GM19455 (cell line): Measurements from ENCODE around the gene HOXD8.

Experiments used
- ATAC-seq: cut with Tn5 transposase; IDR thresholded peaks from one replicate; pipeline ENCODE4 v1.9.1; 2021; ENCODE audit not compliant: unreplicated experiment

Gene HOXD8

GRCh38 chr2:176128982-176129796 lies at the start of gene HOXD8:
TSS of gene HOXD8 (plus strand) at chr2:176129705. CDS start at chr2:176130367, 662 bp downstream.
- no peak for ATAC-seq

DNA sequence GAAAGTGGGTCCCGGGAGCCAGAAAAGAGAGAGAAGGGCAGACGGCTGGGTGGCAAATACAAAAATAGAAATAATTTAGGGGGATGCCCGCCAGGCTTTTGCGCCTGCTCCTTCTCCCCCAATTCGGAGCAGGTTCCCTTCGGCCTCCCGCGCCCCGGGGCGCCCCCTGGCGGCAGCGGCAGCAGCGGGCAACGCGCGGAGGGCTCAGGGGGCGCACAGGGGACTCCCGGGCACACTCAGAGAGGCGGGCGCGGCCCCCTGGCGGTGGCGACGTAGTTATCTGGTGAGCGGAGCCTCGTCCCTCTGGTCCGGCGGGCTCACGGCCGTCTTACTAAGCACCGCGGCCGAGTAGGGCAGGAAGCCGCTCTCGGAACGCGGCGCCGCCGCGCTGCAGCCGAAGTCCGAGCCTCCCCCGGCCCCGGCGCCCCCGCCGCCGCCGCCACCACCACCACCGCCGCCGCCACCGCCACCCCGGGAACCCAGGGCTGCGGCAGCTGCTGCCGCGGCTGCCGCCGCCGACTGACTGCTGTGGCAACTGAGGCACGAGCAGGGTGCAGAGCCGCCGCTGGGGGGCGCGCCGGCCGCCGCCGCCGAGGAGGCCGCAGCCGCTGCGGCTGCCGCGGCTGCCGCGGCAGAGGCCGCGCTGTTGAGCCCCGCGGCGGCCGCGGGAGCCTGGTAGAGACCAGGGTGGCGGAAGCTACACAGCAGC lies 49.5 kb upstream of the HOXD8 start:
- no peak for ATAC-seq

DNA sequence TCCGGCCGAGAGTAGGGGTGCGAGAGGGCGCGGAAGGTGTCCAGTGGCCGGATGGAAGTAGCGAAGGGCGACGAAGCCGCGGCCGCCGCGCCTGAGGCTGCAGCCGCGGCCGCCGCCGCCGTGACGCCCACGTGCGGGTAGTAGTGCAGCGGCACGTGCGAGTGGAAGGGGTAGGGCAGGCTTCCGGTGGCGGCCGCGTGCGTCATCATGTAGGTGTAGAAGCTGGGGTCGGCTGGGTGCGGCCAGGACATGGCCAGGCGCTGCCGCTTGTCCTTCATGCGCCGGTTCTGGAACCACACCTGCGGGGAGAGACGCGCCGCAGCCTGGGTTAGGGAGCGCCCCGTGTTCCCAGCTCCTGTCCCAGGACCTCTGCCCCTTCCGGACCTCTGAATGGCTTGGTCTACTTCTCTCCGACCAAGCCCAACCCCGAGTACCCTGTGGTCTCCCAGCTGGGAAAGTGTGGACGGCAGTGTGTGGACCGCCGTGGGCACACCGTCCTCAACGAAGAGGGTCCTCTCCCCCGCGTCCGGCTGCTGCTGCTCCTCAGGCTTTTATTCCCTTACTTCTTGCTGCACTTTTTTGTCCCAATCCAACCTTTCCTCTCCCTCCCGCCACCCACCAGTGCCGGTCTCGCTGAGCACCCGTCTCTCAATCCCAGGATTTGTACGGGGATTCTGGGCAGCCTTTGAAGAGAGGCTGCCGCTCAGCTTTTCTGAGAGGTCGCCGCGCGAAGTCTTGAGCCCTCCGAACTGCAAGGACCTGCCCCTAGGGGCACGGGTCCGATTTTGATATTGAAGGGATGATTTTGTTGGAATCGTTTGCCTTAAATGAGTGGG lies 48.7 kb upstream of the HOXD8 start:
- no peak for ATAC-seq

DNA sequence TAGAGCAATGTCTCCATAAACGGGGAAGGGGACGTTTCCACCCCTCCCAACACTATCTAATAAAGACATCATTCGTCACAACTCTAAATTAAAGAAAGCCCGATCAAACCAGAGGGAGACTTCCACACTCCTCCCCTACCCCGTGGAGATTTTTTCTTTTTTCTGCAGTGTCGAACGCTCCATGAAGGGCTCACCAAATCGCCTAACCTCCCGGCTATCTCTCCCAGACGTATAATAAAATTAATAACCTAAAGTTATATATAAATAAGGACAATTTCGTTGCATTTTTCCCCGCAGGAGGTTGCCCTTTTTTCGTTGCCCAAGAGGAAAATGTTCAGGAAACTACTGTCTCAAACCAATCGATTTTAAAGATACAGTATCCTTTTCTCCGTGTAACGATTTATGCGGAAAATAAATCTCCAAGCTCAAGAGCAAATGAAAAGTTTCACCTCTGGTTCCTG lies 48.1 kb upstream of the HOXD8 start:
- ATAC-seq, result no peak

- no peak for ATAC-seq
These were observed 47.5 kb upstream of the HOXD8 start for GRCh38 chr2:176081837-176082524.

DNA sequence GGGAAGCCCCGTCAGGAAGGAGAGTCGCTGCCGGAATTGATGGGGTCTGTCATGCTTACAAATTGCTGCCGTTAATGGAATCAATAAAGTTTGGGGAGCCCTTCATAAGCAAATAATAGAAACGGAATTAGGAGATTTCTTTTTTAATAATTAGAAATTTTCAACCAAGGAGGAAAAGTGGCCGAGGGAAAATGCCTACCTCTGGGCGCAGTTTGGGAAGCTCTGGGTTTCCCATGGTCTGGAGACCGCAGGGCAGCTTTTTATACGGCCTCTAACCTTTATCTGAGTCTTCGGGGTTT lies 47.0 kb upstream of the HOXD8 start:
- ATAC-seq, result no peak

DNA sequence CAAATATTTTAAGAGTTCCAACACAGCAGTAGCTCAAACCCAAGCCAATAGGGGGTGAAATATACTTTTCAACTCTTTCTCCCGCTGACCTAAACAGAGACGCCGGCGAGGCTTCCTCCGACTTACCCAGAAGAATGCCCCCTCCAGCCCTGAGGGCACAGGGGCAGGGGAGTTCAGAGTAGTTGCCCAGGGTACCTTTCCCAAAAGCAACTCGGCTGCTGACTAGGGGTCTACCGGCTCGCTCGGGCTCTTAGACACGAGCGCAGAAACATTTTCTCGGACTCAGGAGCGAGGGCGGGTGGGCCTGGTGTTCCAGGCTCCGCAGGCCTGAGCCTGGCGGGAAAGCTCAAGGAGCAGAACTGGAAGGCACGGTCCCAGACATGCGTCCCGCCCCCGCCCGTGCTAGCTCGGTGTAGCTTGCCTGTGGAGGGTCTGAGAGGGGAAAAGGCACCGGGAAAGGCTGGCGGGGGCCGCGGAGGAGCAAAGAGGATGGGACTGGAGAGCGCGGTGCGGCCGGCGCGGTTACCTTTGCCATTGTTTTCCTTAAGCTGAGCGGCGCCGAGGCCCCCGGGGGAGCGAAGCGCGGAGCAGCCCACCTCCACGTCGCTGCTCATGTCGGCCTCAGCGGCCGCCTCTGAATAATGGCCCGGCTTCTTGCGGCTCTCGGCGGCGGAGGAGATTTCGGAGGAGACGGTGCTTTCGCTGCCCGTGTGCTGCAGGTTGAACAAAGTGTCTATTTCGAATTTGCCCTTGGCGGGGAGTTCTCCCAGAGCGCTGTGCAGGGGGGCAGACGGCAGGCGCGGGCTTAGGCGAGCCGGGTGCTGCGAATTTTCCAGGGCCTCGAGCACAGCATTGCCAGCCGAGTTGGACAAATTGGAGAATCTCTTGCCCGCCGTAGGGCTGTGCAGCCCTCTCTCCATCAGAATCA lies 46.4 kb upstream of the HOXD8 start:
- no peak for ATAC-seq

DNA sequence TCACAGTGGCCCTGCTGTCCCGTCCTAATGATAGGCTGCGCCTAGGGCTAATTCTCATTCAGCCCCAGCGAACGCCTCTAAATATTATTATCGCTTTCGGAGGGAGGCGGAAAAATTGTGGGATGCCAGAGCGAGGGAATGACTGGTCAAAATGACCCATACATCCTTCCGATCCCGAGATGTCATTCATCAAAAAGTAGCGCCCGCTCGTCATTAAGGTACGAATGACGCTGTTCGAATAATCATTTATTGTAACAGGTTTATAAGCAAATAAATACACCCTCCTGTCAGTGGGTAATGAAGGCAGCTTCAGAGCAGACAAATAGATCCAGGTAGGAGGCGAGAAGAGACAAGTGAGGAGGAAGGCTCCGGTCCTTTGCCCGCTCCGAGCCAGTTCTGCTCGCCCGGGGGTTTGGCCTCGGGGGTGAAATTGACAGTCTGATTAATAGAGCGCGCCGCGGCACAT lies 45.7 kb upstream of the HOXD8 start, which contains the start of gene EVX2:
Gene EVX2 (minus strand): TSS at position 167 of the 466 bp plus-strand sequence. CDS start 186 bp downstream, outside the sequence.
- ATAC-seq, result no peak

DNA sequence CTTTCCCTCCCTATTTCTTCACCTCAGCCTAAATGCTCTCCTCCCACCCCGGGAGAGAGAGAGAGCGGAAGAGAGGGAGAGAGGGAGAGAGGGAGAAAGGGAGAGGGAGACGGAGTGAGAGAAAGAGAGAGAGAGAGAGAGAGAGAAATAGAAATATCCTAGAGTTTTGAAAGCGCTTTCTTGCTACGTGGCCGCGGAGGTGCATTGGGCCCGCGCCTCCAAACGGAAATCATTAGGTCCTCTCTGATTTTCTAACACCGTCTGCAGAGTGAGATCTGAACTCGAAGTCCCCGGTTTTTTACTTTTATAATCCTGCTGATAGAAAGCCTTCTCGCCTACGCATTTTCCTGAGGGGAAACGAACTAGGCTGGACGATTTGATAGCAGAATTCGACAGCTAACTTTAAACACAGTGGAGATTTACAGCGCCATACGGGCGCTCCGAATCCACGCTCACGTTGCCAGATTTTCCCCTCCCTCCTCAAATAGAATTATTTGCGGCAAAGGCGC lies 44.8 kb upstream of the HOXD8 start:
- ATAC-seq, result no peak

- no peak for ATAC-seq
These were observed 44.3 kb upstream of the HOXD8 start for GRCh38 chr2:176085120-176085788.

DNA sequence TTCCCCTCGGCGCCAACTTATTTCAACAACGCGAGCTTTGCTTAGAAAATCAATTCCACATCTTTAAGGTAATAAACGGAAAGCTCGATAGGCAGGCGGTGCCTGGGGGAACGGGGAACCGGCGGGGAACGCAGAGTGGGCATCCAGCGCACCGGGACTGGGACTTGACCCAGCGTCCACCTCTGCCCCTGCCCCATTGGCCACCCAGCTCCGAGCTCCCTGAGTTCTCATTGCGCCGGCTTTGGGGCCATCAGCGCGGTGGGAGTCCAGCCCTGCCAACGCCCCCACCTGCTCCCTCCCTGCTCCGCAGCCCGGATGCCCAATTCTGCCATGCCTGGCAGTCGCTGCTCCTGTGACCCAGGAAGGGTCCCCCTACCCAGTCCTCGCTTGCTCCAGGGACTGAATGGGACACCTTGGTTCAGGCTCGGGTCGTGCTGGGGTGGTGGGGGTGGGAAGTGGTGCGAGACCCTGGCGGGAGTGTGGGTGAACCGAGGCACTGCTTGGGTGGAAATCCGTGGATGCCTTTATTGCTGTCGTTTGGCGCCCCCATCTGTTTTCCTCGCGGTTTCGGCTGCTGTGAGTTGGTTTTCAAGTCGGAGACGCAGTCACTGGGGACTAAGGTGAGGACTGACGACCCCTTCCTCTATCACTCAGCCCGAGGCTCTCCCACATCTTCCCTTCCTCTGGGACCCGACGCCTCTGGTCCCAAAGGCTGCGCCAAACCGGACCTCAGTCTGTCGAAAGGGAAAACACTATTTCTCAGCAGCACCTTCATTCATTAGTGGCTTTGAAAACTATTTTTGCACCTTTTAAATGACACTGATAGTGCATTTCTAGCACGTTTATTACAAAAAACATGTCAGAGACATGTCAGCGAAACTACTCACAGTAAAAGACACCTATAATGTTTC lies 43.4 kb upstream of the HOXD8 start:
- ATAC-seq, result no peak

DNA sequence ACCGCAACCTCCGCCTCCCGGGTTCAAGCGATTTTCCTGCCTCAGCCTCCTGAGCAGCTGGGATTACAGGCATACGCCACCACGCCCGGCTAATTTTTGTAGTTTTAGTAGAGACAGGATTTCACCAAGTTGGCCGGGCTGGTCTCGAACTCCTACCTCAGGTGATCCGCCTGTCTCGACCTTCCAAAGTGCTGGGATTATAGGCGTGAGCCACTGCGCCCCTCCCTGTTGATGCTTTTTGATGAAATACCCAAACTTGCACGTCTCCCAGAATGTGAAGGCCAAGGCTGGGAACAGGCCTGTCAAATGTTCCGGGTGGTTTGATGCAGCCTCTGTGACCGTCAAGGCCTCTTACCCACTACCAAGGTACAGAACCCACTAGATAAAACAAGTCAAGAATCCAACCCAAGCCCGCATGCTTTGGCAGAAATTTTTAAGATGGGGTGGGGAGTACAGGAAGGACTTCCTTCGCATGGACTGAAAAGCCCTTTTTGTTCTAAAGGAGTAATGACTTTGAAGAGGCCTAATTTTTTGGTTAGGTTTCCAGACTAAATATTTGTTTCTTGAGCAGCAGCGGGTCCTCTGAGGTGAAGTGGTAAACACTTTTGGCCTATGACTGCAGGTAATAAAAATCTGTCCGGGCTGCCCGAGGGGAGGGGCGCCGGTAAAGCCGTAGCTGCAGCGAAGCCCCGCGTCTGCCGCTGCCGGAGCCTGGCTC lies 42.0 kb upstream of the HOXD8 start:
- no peak for ATAC-seq

DNA sequence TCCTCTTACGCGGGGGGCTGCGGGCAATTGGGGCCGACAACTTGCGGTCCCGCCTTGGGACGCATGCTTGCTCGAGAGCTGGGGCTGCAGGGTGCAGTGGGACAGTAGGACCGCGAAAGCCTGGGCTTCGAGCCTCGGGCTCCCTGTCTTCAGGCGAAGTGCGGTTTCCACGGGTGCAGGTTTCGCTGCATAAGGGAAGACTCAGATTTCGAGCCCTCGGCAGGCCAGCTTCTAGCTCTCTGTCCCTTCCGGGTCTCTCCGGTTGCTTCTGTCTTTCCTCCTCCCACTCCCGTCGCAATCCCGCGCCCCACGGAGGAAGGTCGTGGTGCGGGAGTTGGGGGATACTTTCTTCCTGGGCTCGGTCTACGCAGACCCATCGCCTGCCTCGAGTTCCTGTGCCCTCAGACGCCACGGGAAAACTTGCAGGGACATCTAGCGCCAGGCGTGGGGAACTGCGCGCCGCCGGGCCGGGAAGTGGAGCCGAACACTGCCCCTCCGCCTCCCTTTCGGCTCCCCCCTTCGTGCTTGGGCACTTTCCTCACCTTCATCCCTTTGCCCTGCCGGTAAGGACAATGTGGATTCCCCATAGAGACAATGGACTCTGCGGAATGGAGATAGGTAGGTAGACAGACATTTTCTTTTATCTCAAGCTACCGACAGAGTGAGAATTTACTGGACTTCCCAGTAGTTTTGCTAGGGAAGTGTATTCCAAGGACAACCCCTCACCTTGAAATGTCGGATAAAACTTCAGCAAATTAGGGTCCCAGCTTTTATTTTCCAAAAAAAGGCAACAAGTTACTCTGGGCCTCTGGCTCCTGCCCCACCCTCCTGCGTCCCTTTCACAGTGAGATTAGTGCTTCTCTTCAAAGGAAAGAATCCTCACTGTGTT lies 41.2 kb upstream of the HOXD8 start:
- peak; percentile 71 for ATAC-seq

- ATAC-seq, result no peak
These were observed 40.3 kb upstream of the HOXD8 start for GRCh38 chr2:176088937-176089842.

DNA sequence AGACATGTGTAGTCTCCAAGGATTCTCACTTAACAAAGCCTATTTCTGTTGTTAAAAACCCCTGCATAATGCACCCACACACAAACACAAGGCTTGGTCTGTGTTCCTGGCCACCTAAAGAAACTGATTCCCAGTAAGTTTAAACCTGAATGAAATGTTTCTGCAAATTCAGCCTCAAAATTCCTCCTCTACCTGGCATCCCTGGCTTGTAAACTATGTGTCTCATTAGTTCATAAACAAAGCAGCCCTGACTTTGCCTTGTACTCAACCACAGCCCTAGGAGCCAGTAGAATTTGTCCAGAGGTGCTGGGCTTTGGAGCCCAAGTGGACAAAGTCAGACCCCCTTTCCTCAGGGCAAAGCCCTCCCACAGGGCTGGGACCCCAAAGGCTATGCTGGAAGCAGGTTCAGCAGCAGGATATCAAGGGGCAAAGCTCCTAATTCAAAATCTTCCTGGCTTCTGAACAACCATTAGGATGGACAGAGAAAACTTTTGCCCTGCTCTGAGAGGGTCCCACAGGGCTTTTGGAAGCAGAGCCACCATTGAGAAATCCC lies 39.6 kb upstream of the HOXD8 start:
- no peak for ATAC-seq
